Inflammatory macrophage (primary cell): Measurements from ENCODE around the gene NKAIN4.

ENCODE experiments used
- DNase-seq, 2 donors: peaks; one replicate each; pipeline ENCODE4 v3.0.0-alpha.2; 2020 to 2022
- total RNA-seq, 18 experiments: gene quantifications; one replicate each; lab custom pipeline; 2026; ENCODE audit warnings: mixed read lengths in 6 of 18, inconsistent platforms in 2 of 18; lab: John Stamatoyannopoulos, UW

Gene NKAIN4
- total RNA-seq = 0 to 0.08 (median 0) reads per million in 18 experiments

- DNase-seq = no peak
These were observed at the start of gene NKAIN4 for GRCh38 chr20:63254232-63254605. Gene NKAIN4, minus strand, starts transcription at chr20:63254463. Its CDS starts 13 bp downstream, at chr20:63254450.

DNA sequence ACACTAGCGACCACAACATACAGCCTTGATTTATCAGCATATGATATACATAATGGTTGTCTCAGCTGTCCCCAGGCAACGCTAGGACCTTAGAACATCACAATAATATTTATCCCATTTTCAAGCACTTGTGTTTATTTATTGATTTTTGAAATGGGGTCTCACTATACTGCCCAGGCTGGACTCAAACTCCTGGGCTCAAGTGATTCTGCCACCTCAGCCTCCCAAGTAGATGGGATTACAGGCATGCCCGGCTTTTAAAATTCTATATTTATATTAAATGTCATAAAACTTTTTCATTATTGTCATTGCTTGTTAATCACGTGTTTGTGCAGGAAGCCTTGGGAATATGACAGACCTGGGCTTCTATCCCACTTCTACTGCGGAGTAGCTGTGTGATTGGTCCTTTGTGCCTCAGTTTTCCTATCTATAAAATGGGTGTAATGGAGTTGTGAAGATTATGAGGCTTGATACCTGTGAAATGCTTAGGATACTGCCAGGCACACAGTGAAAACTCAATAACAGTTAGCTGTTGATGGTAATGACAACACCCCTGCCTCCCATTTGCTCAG, 48.9 kb upstream of the NKAIN4 start:
- DNase-seq = no peak

DNA sequence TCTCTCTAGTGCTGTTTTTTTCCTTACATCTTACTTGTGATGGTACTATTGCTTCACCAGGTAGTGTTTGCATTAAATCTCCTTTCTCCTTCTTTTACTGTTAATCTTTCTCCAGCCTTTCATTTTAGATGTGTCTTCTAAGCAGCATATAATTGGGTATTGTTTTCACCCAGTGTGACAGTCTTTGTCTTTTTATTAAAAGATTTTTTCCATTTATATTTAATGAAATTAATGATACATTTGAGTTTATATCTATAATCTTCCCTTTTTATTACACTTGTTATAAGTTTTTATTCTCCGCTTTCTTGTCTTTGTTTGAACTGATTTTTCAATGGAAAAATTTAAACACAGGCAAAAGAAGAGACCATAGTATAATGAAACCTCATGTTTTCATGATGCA, 47.4 kb upstream of the NKAIN4 start:
- DNase-seq = no peak

DNA sequence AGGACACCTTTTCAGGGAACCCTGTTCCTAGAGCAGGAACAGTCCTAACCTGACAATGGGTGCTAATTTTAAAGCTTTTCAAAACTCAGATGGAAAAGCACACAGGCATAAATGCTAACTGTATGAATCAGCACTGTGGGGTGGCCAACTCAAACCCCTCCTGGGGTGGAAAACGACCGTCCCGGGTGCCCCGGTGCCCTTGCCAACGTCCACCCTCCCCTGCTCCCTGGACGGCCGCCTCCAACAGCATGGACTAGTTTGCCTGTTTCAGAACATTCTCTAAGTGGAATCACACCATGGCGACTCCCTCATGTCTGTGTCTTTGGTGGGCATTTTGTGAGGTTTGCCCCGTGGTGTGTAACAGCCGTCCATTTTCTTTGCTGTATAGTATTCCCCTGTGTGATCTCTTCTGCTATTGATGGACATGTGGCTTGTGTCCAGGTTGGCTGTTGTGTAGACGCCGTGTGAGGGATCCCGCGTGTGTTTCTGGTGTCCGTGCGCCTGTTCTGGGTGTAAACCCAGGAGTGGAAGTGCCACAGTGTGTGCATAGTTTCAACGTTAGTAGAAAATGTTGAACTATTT, 44.6 kb upstream of the NKAIN4 start:
- no peak for DNase-seq

- DNase-seq = no peak
These were observed 43.7 kb upstream of the NKAIN4 start for GRCh38 chr20:63297796-63298572.

DNA sequence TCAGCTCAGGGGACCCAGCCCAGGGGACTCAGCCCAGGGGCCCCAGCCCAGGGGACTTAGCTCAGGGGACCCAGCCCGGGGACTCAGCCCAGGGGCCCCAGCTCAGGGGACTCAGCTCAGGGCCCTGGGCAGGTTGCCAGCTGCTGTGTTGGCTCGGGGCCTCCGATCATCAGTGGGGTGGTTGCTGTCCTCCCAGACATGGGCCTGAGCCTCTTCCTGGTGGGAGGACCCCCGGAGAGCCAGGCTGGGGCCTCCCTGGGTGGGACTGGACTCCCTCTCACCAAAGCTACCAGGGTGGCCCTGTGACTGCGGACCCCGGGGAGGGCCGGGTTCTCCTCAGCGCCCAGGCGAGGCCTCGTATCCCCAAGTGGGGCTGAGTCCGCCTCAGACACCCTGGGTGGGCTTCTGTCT, 43.1 kb upstream of the NKAIN4 start:
- no peak for DNase-seq

DNA sequence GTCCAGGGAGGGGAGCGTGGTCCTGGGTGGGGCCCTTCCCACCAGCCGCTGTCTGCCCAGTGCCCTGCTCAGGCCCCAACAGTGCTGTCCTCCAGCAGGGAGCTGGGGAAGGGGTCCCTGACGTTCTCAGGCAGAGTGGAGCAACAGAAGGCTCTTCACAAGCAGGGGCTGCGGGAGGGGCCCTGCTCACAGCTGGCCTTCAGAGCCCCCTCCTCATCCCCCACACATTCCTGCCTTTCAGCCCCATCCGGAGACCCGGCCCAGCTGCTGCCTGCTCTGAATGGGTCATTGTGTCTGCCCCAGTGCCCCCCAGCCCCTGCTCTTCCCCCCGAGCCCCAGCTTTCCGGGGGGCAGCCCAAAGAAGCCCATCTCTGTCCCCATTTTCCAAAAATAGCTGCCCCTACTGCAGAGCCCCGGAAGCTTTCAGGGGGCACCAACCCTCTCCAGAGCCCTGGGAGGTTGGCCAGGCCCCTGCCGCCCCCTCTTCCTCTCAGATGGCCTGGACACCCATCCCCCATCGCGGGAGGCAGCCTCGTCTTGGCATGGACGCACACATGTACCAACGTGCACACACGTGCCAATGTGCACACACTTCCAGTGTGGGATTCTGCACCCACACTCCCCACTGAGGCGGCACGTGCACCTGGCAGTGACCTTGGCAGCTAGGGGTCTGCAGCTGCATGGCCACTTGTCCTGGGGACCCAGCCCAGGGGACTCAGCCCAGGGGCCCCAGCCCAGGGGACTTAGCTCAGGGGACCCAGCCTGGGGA, 42.5 kb upstream of the NKAIN4 start:
- DNase-seq = no peak

DNA sequence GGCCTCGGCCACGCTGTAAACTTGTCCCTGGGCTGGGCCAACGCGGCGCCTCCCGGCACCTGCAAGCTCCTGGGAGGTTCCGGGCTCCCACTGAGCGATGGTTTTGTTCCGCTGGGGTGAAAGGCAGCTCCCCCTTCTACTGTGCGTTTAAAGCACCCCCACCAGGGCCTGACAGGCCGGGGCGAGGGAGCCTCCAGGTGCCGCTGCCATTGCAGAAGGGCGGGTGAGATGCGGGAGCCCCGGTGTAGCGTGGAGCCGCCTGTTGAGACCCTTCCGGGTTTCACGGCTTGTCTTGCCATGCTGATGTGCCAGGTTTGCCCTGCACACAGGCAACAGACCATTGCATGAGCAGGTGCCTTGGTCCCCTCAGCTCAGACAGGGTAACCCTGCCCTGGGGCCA, 41.6 kb upstream of the NKAIN4 start:
- DNase-seq = no peak

DNA sequence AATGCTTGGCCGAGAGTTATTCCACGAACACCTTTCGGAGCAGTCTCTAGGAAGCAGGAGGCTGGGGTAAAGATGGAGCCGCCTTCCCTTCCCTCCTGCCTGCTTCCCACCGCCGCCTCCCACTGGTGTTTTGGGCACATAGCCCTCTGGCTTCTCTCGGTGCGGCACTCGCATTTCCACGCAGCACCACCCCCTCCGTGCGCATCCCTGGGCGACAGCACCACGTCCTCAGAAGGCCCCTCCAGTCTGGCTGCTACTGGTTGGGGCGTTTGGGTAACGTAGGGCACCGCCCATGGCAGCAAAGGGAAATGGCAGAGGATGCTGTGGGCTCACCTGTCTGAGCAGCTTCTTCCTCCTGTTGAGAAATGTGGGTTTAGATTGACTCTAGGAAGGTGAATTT, 41.2 kb upstream of the NKAIN4 start:
- no peak for DNase-seq

- no peak for DNase-seq
These were observed 40.8 kb upstream of the NKAIN4 start for GRCh38 chr20:63295018-63295417.

GRCh38 chr20:63294536-63294900, 40.3 kb upstream of the NKAIN4 start:
- no peak for DNase-seq

DNA sequence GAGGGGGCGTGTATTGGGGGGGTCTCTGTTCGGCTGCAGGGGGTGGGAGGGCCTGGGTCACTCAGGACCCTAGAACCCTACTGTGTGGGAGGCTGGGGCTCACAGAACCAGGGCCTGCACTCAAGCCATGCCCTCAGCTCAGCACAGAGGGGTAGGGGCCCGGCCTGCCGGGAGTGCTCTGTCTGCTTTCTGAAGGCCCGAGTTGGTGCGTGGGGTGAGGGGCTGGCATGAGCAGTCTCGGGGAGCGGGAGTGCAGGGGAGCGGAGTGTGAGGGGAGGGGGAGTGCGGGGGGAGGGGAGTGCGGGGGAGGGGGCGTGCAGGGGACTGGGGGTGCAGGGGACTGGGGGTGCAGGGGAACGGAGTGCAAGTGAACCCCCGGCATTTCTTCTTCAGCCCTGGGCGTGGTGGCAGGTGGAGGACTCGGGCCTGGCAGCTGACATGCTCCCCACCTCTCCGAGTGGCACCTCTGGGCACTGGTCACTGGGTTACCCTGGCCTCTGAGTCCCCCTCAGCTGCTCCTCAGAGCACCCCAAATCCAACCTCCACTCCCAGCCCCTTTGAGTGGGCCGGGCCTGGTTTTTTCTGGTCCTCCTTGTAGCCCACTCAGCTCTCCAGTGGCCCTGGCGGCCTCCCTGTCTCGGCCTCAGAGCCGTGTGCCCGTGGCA, 39.7 kb upstream of the NKAIN4 start:
- no peak for DNase-seq

DNA sequence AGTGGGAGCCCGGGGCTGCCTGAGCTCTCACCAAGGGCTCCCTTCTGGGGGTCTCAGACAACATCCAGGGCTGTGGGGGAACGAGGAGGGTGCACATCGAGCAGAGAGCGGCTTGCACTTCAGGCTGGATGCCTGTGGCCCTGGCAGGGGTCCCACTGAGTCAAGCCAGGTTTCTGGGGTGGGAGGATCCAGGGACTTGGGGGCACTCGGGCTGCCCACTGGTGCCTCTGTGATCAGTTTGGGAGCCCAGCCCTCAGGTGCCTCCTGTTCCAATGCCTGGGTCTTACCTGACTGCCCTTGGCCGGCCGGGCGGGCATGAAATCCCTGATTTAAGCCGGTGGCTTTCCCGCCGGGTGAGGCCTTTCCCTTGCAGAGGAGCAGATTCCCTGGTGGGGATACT, 39.2 kb upstream of the NKAIN4 start:
- DNase-seq = no peak

- no peak for DNase-seq
These were observed 38.6 kb upstream of the NKAIN4 start, which contains the start of gene COL20A1 for GRCh38 chr20:63292904-63293303. Gene COL20A1, plus strand, starts transcription at chr20:63293186. Its CDS starts 1,922 bp downstream, at chr20:63295108.

DNA sequence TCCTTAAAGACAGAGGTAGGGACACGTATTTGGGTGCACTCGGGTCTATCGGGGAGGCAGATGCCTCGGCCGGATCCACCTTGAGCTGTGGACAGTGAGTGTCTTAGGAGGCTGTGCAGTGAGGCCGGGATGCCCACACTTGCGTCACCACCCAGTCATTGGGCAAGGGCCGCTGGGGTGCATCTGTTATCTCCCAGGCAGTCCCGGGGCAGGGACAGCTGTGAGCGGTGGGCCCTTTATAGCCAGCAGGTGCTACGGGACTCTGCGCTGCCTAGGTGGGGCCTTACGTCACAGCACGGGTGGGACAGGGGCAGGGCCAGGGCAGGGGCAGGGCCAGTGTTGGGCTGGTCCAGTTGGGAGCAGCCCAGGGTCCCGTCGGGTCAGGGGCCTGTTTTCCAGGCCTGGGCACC, 38.0 kb upstream of the NKAIN4 start:
- no peak for DNase-seq

DNA sequence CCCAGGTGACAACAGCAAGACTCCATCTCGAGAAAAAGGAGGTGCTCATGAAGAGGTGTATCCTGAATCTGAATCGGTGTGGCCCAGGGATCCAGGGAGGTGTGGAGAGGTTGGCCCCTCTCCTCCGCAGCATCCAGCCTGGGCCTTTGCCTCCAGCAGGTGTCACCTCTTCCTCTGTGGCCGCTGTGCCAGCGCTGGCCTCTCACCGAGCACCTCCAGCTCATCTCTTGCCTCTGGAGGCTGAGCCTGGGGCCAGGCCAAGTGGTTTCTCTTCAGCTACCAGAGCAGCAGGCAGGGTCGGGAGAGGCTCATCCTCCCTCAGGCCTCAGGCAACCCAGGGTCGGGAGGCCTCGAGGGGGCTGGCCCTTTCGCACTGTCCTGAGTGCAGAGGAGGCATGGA, 37.5 kb upstream of the NKAIN4 start:
- DNase-seq = no peak

- DNase-seq = peak; percentile 27 to 30
These were observed 36.6 kb upstream of the NKAIN4 start for GRCh38 chr20:63290677-63291472.

- DNase-seq = no peak
These were observed 35.9 kb upstream of the NKAIN4 start for GRCh38 chr20:63290136-63290676.

DNA sequence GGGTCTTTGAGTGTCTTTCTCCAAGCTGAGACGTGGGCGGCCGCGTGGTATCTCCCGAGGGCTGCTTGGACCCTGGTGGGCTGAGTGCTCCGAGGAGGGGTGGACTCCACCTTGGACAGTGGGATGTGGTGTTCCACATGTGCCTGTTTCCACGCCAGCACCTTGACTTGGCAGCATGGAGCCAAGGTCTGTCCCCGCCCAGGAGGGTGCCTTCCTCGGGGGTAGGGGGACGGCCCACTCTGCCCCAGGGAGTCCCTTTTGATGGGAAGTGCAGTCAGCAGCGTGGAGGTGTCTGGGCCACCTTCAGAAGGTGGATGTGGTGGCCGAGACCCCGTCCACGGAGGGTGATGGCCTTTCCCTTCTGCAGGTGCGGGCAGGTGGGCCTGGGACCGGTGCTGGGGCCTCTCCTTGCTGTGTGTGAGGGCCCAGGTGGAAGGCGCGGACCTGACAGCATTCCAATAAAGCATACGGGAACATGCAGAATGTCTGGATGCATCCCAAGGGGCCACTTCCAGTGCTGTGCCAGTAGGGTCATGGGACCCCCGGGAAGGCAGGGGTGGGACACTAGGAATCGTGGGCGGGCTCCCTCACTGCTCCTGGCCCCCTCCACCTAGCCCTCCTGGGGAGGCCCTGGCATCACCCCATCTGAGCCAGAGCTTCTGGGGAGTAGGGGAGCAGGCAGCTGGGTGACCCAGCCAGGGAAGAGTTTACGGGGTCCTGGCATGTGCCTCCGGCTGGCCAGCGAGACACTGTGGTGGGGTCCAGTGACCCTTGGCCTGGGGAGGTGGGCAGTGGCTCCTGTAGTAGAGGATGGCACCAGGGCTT, 35.3 kb upstream of the NKAIN4 start:
- no peak for DNase-seq

- no peak for DNase-seq
These were observed 34.5 kb upstream of the NKAIN4 start for GRCh38 chr20:63288581-63289251.
